Endothelial cell of umbilical vein (primary cell): ENCODE measurements around the gene MINPP1. TPM values are rescaled to one million over a fixed set of nuclear protein-coding genes. Genes with fewer than 3 reads are reported as not detected.

Experiments
- BruUV-seq: library from RNA; stranded (reverse); fragments of 400-500 nt; replicated peaks from 2 replicates; lab custom pipeline; 2021; lab: Mats Ljungman, UMichigan
- CTCF ChIA-PET: fragments of 300-600, 350-600 bp; sonication (Branson Sonifier 250); formaldehyde crosslinking; loops from one replicate; lab custom pipeline; 2021; ENCODE audit warnings: antibody characterized with exemption, inconsistent platforms; lab: Charles Lee
- POLR2A ChIA-PET: fragments of 300-600, 350-600 bp; sonication (Branson Sonifier 250); formaldehyde crosslinking; loops from one replicate; lab custom pipeline; 2021; ENCODE audit warnings: antibody characterized with exemption, inconsistent platforms; lab: Charles Lee
- DNase-seq: peaks from one replicate; pipeline ENCODE4 v3.0.0-alpha.2; 2011; ENCODE audit warnings: low read depth, low spot score
- FAIRE-seq: peaks from 2 replicates; lab custom pipeline; 2011; peaks lifted over from hg19 to GRCh38; lab: Jason Lieb, UNC
- H2AFZ ChIP-seq: 2 replicates; pipeline ENCODE4 v1.6.0; 2012; ENCODE audit warnings: low read depth, low read length, control low read depth, inconsistent platforms
- H3K27ac ChIP-seq: 2 replicates; pipeline ENCODE4 v1.5.1; 2011; ENCODE audit warnings: low read depth, mild to moderate bottlenecking, control low read depth, low read length, moderate library complexity; ENCODE audit not compliant: insufficient read depth
- H3K27me3 ChIP-seq, 2 experiments: 2 replicates each; pipeline versions ENCODE4 v1.6.0 to v1.6.1; 2011; ENCODE audit warnings: low read length in 2 of 2, mixed read lengths in 1 of 2; ENCODE audit not compliant: control insufficient read depth in 2 of 2, insufficient read depth in 2 of 2
- H3K36me3 ChIP-seq, 2 experiments: 2 replicates in 1 of 2; 3 replicates in 1 of 2; pipeline ENCODE4 v1.5.1; 2011; ENCODE audit warnings: low read length in 2 of 2, mild to moderate bottlenecking in 1 of 2, moderate library complexity in 1 of 2; ENCODE audit not compliant: control insufficient read depth in 2 of 2, insufficient read depth in 2 of 2; ENCODE audit errors: extremely low read depth in 1 of 2
- H3K4me1 ChIP-seq: 3 replicates; pipeline ENCODE4 v1.5.1; 2011; ENCODE audit warnings: mild to moderate bottlenecking, low read length; ENCODE audit not compliant: control insufficient read depth, insufficient read depth; ENCODE audit errors: extremely low read depth
- H3K4me2 ChIP-seq: 2 replicates; pipeline ENCODE4 v1.6.1; 2011; ENCODE audit warnings: low read length, control low read depth, mixed read lengths; ENCODE audit not compliant: insufficient read depth
- H3K4me3 ChIP-seq, 3 experiments: fragments of 200-600 bp in 1 of 3; sonication (generic), shearing (Covaris generic) in 1 of 3; replicated peaks in 1 of 3; 2 replicates each; pipeline ENCODE4 v1.5.1; 2011 to 2016; ENCODE audit warnings: control low read depth in 3 of 3, low read length in 3 of 3, mild to moderate bottlenecking in 2 of 3, inconsistent platforms in 1 of 3, low read depth in 1 of 3, moderate library complexity in 1 of 3; ENCODE audit not compliant: insufficient read depth in 1 of 3
- H3K79me2 ChIP-seq: 2 replicates; pipeline ENCODE4 v1.6.0; 2012; ENCODE audit warnings: low read length, inconsistent platforms; ENCODE audit not compliant: control insufficient read depth, insufficient read depth
- H3K9ac ChIP-seq: replicated peaks from 2 replicates; pipeline ENCODE3; 2011; ENCODE audit warnings: low read length, control low read depth; ENCODE audit not compliant: insufficient read depth; ENCODE audit errors: extremely low read depth
- H3K9me1 ChIP-seq: replicated peaks from 3 replicates; pipeline ENCODE4 v1.6.0; 2011; ENCODE audit warnings: mild to moderate bottlenecking, low read length; ENCODE audit not compliant: control insufficient read depth, insufficient read depth; ENCODE audit errors: extremely low read depth
- H3K9me3 ChIP-seq: replicated peaks from 2 replicates; pipeline ENCODE4 v1.5.1; 2012; ENCODE audit warnings: low read length, inconsistent platforms; ENCODE audit not compliant: control insufficient read depth, insufficient read depth
- H4K20me1 ChIP-seq: replicated peaks from 2 replicates; pipeline ENCODE3; 2011; ENCODE audit warnings: mild to moderate bottlenecking, low read length; ENCODE audit not compliant: control insufficient read depth, insufficient read depth; ENCODE audit errors: extremely low read depth
- EZH2 ChIP-seq: IDR thresholded peaks from 2 replicates; pipeline ENCODE4 v1.6.1; 2012; ENCODE audit warnings: borderline replicate concordance, low read depth, mild to moderate bottlenecking, moderate library complexity, low read length, inconsistent platforms; ENCODE audit not compliant: severe bottlenecking
- FOS ChIP-seq: IDR thresholded peaks from 2 replicates; pipeline ENCODE4 v1.6.1; 2011; ENCODE audit warnings: mild to moderate bottlenecking, low read length, moderate library complexity, borderline replicate concordance; ENCODE audit not compliant: insufficient read depth
- GATA2 ChIP-seq: IDR thresholded peaks from 2 replicates; pipeline ENCODE4 v1.7.0; 2011; ENCODE audit warnings: low read depth, mild to moderate bottlenecking, moderate library complexity, mixed read lengths, low read length; ENCODE audit not compliant: insufficient read length, insufficient read depth
- JUN ChIP-seq: IDR thresholded peaks from 2 replicates; pipeline ENCODE4 v1.6.1; 2011; ENCODE audit warnings: borderline replicate concordance, low read depth; ENCODE audit not compliant: insufficient read length, insufficient read depth
- MYC ChIP-seq: IDR thresholded peaks from one replicate; pipeline ENCODE4 v1.6.1; 2011; ENCODE audit warnings: mild to moderate bottlenecking, low read depth, low read length
- POLR2A ChIP-seq: IDR thresholded peaks from 2 replicates; pipeline ENCODE4 v1.6.1; 2012; ENCODE audit warnings: low read depth, mild to moderate bottlenecking, control low read depth, low read length
- POLR2AphosphoS5 ChIP-seq: IDR thresholded peaks from 2 replicates; pipeline ENCODE4 v1.6.1; 2012; ENCODE audit warnings: low read depth, mild to moderate bottlenecking, control low read depth, low read length, moderate library complexity; ENCODE audit not compliant: insufficient read depth
- dilution Hi-C: fragments of 300-500 bp; cut with MboI; formaldehyde crosslinking; loops from one replicate; pipeline ENCODE4 v1.15.0; 2019; ENCODE audit warnings: low sequenced_read_pairs; ENCODE audit not compliant: extremely low pct_ligation_motif_present
- intact Hi-C: fragments of 100-400 bp; cut with micrococcal nuclease; formaldehyde crosslinking; loops from one replicate; pipeline ENCODE4 v1.10.0; 2022
- polyA plus RNA-seq, 4 experiments: library from polyadenylated mRNA; depleted of rRNA in 3 of 4; stranded (reverse) in 3 of 4; unstranded in 1 of 4; fragments of >200 nt; gene quantifications; 2 replicates each; pipeline versions ENCODE4 v1.2.1 to v1.2.3, GENCODE V29; 2011 to 2012; ENCODE audit warnings: missing spikeins in 1 of 4
- total RNA-seq: library from RNA; stranded (reverse); gene quantifications from 2 replicates; pipeline ENCODE4 v1.2.3, GENCODE V29; 2021
- TF ChIP-seq, protein P1 (sequence below), 2 donors: IDR thresholded peaks; 1 replicate in 1 of 2; 2 replicates in 1 of 2; pipeline ENCODE4 v1.5.1; 2011; ENCODE audit warnings: low read length in 2 of 2, mild to moderate bottlenecking in 2 of 2, moderate library complexity in 2 of 2, control low read depth in 1 of 2, inconsistent platforms in 1 of 2, low read depth in 1 of 2; ENCODE audit not compliant: insufficient read depth in 1 of 2; ENCODE audit errors: extremely low read depth in 1 of 2
- TF ChIP-seq, protein P2 (sequence below): IDR thresholded peaks from 2 replicates; pipeline ENCODE4 v1.6.1; 2011; ENCODE audit not compliant: insufficient read depth, insufficient read length

The MINPP1 gene
- total and polyA plus RNA-seq, 2 donors (not counting 3 experiments of a cell fraction or from before 2014, with no cell fraction given): 11.7 to 23.8 TPM

GRCh38 chr10:87557409-87557808, 52.7 kb downstream of the MINPP1 start:
- intact Hi-C loops: no loop called here
- Histone ChIP-seq H3K9me1 (no peaks in the 10 kb centered on the region), H4K20me1 (no peaks in the 10 kb centered on the region), H3K9me3 (no peaks in the 10 kb centered on the region), H3K36me3 (peaks cover 0 to 1% of the 10 kb centered on the region in 2 experiments), H3K27ac (no peak overlapping the region), H3K4me2 (no peak overlapping the region), H3K4me1 (peaks cover 3% of the 10 kb centered on the region), H3K4me3 (no peak overlapping the region), H3K9ac (no peak overlapping the region), H3K27me3 (no peaks in the 10 kb centered on the region), H2AFZ (no peak overlapping the region), H3K79me2 (no peaks in the 10 kb centered on the region)
- dilution Hi-C loops: no loop called here
- no peak for FAIRE-seq
- no TSS peak for BruUV-seq
- TF ChIP-seq MYC: no peak
- TF ChIP-seq, protein P1, sequence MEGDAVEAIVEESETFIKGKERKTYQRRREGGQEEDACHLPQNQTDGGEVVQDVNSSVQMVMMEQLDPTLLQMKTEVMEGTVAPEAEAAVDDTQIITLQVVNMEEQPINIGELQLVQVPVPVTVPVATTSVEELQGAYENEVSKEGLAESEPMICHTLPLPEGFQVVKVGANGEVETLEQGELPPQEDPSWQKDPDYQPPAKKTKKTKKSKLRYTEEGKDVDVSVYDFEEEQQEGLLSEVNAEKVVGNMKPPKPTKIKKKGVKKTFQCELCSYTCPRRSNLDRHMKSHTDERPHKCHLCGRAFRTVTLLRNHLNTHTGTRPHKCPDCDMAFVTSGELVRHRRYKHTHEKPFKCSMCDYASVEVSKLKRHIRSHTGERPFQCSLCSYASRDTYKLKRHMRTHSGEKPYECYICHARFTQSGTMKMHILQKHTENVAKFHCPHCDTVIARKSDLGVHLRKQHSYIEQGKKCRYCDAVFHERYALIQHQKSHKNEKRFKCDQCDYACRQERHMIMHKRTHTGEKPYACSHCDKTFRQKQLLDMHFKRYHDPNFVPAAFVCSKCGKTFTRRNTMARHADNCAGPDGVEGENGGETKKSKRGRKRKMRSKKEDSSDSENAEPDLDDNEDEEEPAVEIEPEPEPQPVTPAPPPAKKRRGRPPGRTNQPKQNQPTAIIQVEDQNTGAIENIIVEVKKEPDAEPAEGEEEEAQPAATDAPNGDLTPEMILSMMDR (IDR thresholded peaks at IDR 0.05; ENCODE audit: extremely low read depth in 1 of 2, insufficient read depth in 1 of 2, low read depth in 1 of 2, low read length in 2 of 2): no peak
- no peak for TF ChIP-seq POLR2A
- no peak for TF ChIP-seq FOS
- TF ChIP-seq, protein P2, sequence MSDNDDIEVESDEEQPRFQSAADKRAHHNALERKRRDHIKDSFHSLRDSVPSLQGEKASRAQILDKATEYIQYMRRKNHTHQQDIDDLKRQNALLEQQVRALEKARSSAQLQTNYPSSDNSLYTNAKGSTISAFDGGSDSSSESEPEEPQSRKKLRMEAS: no peak
- TF ChIP-seq POLR2AphosphoS5: no peak
- no peak for TF ChIP-seq GATA2
- no peak for TF ChIP-seq JUN
- TF ChIP-seq EZH2: no peak
- DNase-seq: no peak
- POLR2A ChIA-PET: no interaction called here
- CTCF ChIA-PET: no interaction called here
